ENCODE data around the gene CREB3L1. TPM values are rescaled to one million over a fixed set of nuclear protein-coding genes. Genes with fewer than 3 reads are reported as not detected.
A peak's percentile ranks its signal among the peaks of the same experiment; 100 is the strongest.

Gene CREB3L1
- total and polyA plus RNA-seq, 2 donors (not counting 3 experiments of a cell fraction or from before 2014, with no cell fraction given): 0.23 to 0.84 TPM

- no peak overlapping the region for H3K9ac ChIP-seq (replicated peaks; ENCODE audit: extremely low read depth, insufficient read depth, low read length)
- peak; percentile 60 for DNase-seq (ENCODE audit: low read depth, low spot score)
- no peak overlapping the region for H3K27ac ChIP-seq (ENCODE audit: insufficient read depth, low read depth, low read length)
- intact Hi-C loops (cut with micrococcal nuclease) (loop anchor here (1.0 kb wide), 3 partner anchors 66 to 437 kb away; no protein-coding TSS in a partner anchor), dilution Hi-C loops (cut with MboI; ENCODE audit: extremely low pct_ligation_motif_present, low sequenced_read_pairs) (no loop called here)
- H3K4me1 ChIP-seq (ENCODE audit: control insufficient read depth, extremely low read depth, insufficient read depth, low read length): no peaks in the 10 kb centered on the region
- H3K27me3 ChIP-seq (ENCODE audit: control insufficient read depth in 2 of 2, insufficient read depth in 2 of 2, low read length in 2 of 2): no peaks in the 10 kb centered on the region
- no peaks in the 10 kb centered on the region for H3K36me3 ChIP-seq (ENCODE audit: control insufficient read depth in 2 of 2, extremely low read depth in 1 of 2, insufficient read depth in 2 of 2, low read length in 2 of 2)
- ChIA-PET POLR2A (no interaction called here), CTCF (interaction anchor here (0.6 to 10.9 kb wide), 26 partner anchors 9 to 343 kb away, joined by 3 to 367 read pairs (median 5); partner anchors contain the start of gene CREB3L1)
- H3K79me2 ChIP-seq (ENCODE audit: control insufficient read depth, insufficient read depth, low read length): no peaks in the 10 kb centered on the region
- no peaks in the 10 kb centered on the region for H3K9me1 ChIP-seq (replicated peaks; ENCODE audit: control insufficient read depth, extremely low read depth, insufficient read depth, low read length)
- no peaks in the 10 kb centered on the region for H4K20me1 ChIP-seq (replicated peaks; ENCODE audit: control insufficient read depth, extremely low read depth, insufficient read depth, low read length)
- no TSS peak for BruUV-seq (replicated peaks)
- peak; percentile 88 for FAIRE-seq
- no peak overlapping the region for H3K4me2 ChIP-seq (ENCODE audit: insufficient read depth, low read length)
- H2AFZ ChIP-seq (ENCODE audit: low read depth, low read length): no peak overlapping the region
- no peak overlapping the region for H3K4me3 ChIP-seq (replicated peaks in 1 of 3; ENCODE audit: insufficient read depth in 1 of 3, low read depth in 1 of 3, low read length in 3 of 3)
- no peaks in the 10 kb centered on the region for H3K9me3 ChIP-seq (replicated peaks; ENCODE audit: control insufficient read depth, insufficient read depth, low read length)
- TF ChIP-seq CTCF (IDR thresholded peaks at IDR 0.05; ENCODE audit: extremely low read depth in 1 of 2, insufficient read depth in 1 of 2, low read depth in 1 of 2, low read length in 2 of 2): peak; percentile 92 to 93
- TF ChIP-seq FOS (IDR thresholded peaks at IDR 0.05; ENCODE audit: borderline replicate concordance, insufficient read depth, low read length): no peak
Observed at GRCh38 chr11:46308631-46309419, 31.4 kb downstream of the CREB3L1 start.

GRCh38 chr11:46309814-46310259, 32.4 kb downstream of the CREB3L1 start:
- FAIRE-seq: no peak
- H4K20me1 ChIP-seq (replicated peaks; ENCODE audit: control insufficient read depth, extremely low read depth, insufficient read depth, low read length): no peaks in the 10 kb centered on the region
- no peaks in the 10 kb centered on the region for H3K36me3 ChIP-seq (ENCODE audit: control insufficient read depth in 2 of 2, extremely low read depth in 1 of 2, insufficient read depth in 2 of 2, low read length in 2 of 2)
- CTCF ChIA-PET: interaction anchor here (0.6 to 10.9 kb wide), 16 partner anchors 8 to 344 kb away, joined by 3 to 367 read pairs (median 13); partner anchors contain the start of gene CREB3L1
- no peak overlapping the region for H2AFZ ChIP-seq (ENCODE audit: low read depth, low read length)
- intact Hi-C loops (cut with micrococcal nuclease): loop anchor here (10.0 kb wide), 1 partner anchor 465 kb away; the partner anchor contains the start of gene CRY2
- POLR2A ChIA-PET: no interaction called here
- dilution Hi-C loops (cut with MboI; ENCODE audit: extremely low pct_ligation_motif_present, low sequenced_read_pairs): no loop called here
- no peaks in the 10 kb centered on the region for H3K9me3 ChIP-seq (replicated peaks; ENCODE audit: control insufficient read depth, insufficient read depth, low read length)
- no peaks in the 10 kb centered on the region for H3K9me1 ChIP-seq (replicated peaks; ENCODE audit: control insufficient read depth, extremely low read depth, insufficient read depth, low read length)
- no peak overlapping the region for H3K27ac ChIP-seq (ENCODE audit: insufficient read depth, low read depth, low read length)
- no peak overlapping the region for H3K4me3 ChIP-seq (replicated peaks in 1 of 3; ENCODE audit: insufficient read depth in 1 of 3, low read depth in 1 of 3, low read length in 3 of 3)
- no TSS peak for BruUV-seq (replicated peaks)
- no peak for DNase-seq (ENCODE audit: low read depth, low spot score)
- no peaks in the 10 kb centered on the region for H3K79me2 ChIP-seq (ENCODE audit: control insufficient read depth, insufficient read depth, low read length)
- TF ChIP-seq FOS (IDR thresholded peaks at IDR 0.05; ENCODE audit: borderline replicate concordance, insufficient read depth, low read length) (no peak), JUN (IDR thresholded peaks at IDR 0.05; ENCODE audit: borderline replicate concordance, insufficient read depth, insufficient read length, low read depth) (no peak)
- H3K9ac ChIP-seq (replicated peaks; ENCODE audit: extremely low read depth, insufficient read depth, low read length): no peak overlapping the region
- no peak overlapping the region for H3K4me2 ChIP-seq (ENCODE audit: insufficient read depth, low read length)
- H3K27me3 ChIP-seq (ENCODE audit: control insufficient read depth in 2 of 2, insufficient read depth in 2 of 2, low read length in 2 of 2): no peaks in the 10 kb centered on the region
- H3K4me1 ChIP-seq (ENCODE audit: control insufficient read depth, extremely low read depth, insufficient read depth, low read length): no peaks in the 10 kb centered on the region

Measured in endothelial cell of umbilical vein (primary cell).